GM10266 (cell line): ENCODE data around the gene EAF1.

Experiments used
- DNase-seq: peaks from one replicate; pipeline ENCODE4 v3.0.0; 2012; ENCODE audit errors: extremely low spot score
- CTCF ChIP-seq: IDR thresholded peaks from 2 replicates; pipeline ENCODE4 v1.5.1; 2012; ENCODE audit warnings: mild to moderate bottlenecking, low read depth; ENCODE audit not compliant: control insufficient read depth, insufficient read depth; ENCODE audit errors: missing control alignments

Gene EAF1

GRCh38 chr3:15431256-15431837 lies 3.9 kb downstream of the EAF1 start:
- no peak for TF ChIP-seq CTCF
- DNase-seq = no peak

GRCh38 chr3:15433531-15433930 lies 6.1 kb downstream of the EAF1 start:
- TF ChIP-seq CTCF = no peak
- no peak for DNase-seq

- TF ChIP-seq CTCF = no peak
- no peak for DNase-seq
These were observed 7.4 kb downstream of the EAF1 start for GRCh38 chr3:15434756-15435155.

- no peak for DNase-seq
- TF ChIP-seq CTCF = no peak
These were observed 8.8 kb downstream of the EAF1 start for GRCh38 chr3:15436246-15436645.

- no peak for TF ChIP-seq CTCF
- DNase-seq = no peak
These were observed 11.6 kb downstream of the EAF1 start for GRCh38 chr3:15438983-15439382.

GRCh38 chr3:15439476-15439875 lies 12.1 kb downstream of the EAF1 start:
- DNase-seq = no peak
- TF ChIP-seq CTCF = no peak

GRCh38 chr3:15440891-15441290 lies 13.5 kb downstream of the EAF1 start:
- DNase-seq = no peak
- no peak for TF ChIP-seq CTCF
